ENCODE data around the gene WNT1.

Gene WNT1

GRCh38 chr12:49027846-49028555 is 49.9 kb downstream of the WNT1 start:
- Histone ChIP-seq H2AFZ (no peak overlapping the region), H3K27ac (no peak overlapping the region), H3K9me3 (ENCODE audit: control insufficient read depth, low read length) (no peaks in the 10 kb centered on the region), H3K4me3 (ENCODE audit: low read depth, low read length) (no peak overlapping the region), H3K79me2 (peaks cover 17% of the 10 kb centered on the region), H3K4me1 (no peaks in the 10 kb centered on the region), H3K9ac (no peak overlapping the region), H3K4me2 (ENCODE audit: low read length) (no peak overlapping the region), H3K27me3 (ENCODE audit: control insufficient read depth, insufficient read depth, low read length) (no peaks in the 10 kb centered on the region), H3K36me3 (ENCODE audit: control insufficient read depth, insufficient read depth, low read length) (no peaks in the 10 kb centered on the region)
- TF ChIP-seq CTCF (IDR thresholded peaks at IDR 0.05) = no peak

GRCh38 chr12:49028666-49029275 is 50.6 kb downstream of the WNT1 start:
- H3K9me3 ChIP-seq (ENCODE audit: control insufficient read depth, low read length) = no peaks in the 10 kb centered on the region
- H3K4me2 ChIP-seq (ENCODE audit: low read length) = no peak overlapping the region
- no peak for TF ChIP-seq CTCF (IDR thresholded peaks at IDR 0.05)
- H3K4me3 ChIP-seq (ENCODE audit: low read depth, low read length) = no peak overlapping the region
- peaks cover 17% of the 10 kb centered on the region for H3K79me2 ChIP-seq
- H3K27ac ChIP-seq = no peak overlapping the region
- no peaks in the 10 kb centered on the region for H3K36me3 ChIP-seq (ENCODE audit: control insufficient read depth, insufficient read depth, low read length)
- H3K9ac ChIP-seq = no peak overlapping the region
- H3K27me3 ChIP-seq (ENCODE audit: control insufficient read depth, insufficient read depth, low read length) = no peaks in the 10 kb centered on the region
- H2AFZ ChIP-seq = no peak overlapping the region
- H3K4me1 ChIP-seq = no peaks in the 10 kb centered on the region

- H3K27me3 ChIP-seq (ENCODE audit: control insufficient read depth, insufficient read depth, low read length) = no peaks in the 10 kb centered on the region
- no peak overlapping the region for H3K4me2 ChIP-seq (ENCODE audit: low read length)
- peaks cover 17% of the 10 kb centered on the region for H3K79me2 ChIP-seq
- no peaks in the 10 kb centered on the region for H3K36me3 ChIP-seq (ENCODE audit: control insufficient read depth, insufficient read depth, low read length)
- no peak overlapping the region for H2AFZ ChIP-seq
- no peaks in the 10 kb centered on the region for H3K9me3 ChIP-seq (ENCODE audit: control insufficient read depth, low read length)
- TF ChIP-seq CTCF (IDR thresholded peaks at IDR 0.05) = no peak
- H3K4me1 ChIP-seq = no peaks in the 10 kb centered on the region
- H3K27ac ChIP-seq = no peak overlapping the region
- H3K9ac ChIP-seq = no peak overlapping the region
- no peak overlapping the region for H3K4me3 ChIP-seq (ENCODE audit: low read depth, low read length)
Measured at GRCh38 chr12:49030119-49030518, 52.0 kb downstream of the WNT1 start.

- Histone ChIP-seq H3K27ac (no peak overlapping the region), H3K79me2 (peaks cover 17% of the 10 kb centered on the region), H3K27me3 (ENCODE audit: control insufficient read depth, insufficient read depth, low read length) (no peaks in the 10 kb centered on the region), H3K9ac (no peak overlapping the region), H3K36me3 (ENCODE audit: control insufficient read depth, insufficient read depth, low read length) (no peaks in the 10 kb centered on the region), H3K4me2 (ENCODE audit: low read length) (no peak overlapping the region), H3K9me3 (ENCODE audit: control insufficient read depth, low read length) (no peaks in the 10 kb centered on the region), H2AFZ (no peak overlapping the region), H3K4me1 (no peaks in the 10 kb centered on the region), H3K4me3 (ENCODE audit: low read depth, low read length) (no peak overlapping the region)
- no peak for TF ChIP-seq CTCF (IDR thresholded peaks at IDR 0.05)
Measured at GRCh38 chr12:49030714-49031572, 52.8 kb downstream of the WNT1 start.
